NCI-H510A treated with DMSO at 0.1 percent for 48 hours (cell line): ENCODE results near the gene PPP1R26.
"Not testable (repeated sequence)": the region's sequence is repeated elsewhere in the genome, so short reads cannot be mapped to it uniquely, and the experiment has no call there.

Experiments used
- DNase-seq: peaks from one replicate; lab custom pipeline; 2025; lab: John Stamatoyannopoulos, UW

The PPP1R26 gene

GRCh38 chr9:135521608-135522095 is 42.1 kb downstream of the PPP1R26 start:
- no peak for DNase-seq

DNA sequence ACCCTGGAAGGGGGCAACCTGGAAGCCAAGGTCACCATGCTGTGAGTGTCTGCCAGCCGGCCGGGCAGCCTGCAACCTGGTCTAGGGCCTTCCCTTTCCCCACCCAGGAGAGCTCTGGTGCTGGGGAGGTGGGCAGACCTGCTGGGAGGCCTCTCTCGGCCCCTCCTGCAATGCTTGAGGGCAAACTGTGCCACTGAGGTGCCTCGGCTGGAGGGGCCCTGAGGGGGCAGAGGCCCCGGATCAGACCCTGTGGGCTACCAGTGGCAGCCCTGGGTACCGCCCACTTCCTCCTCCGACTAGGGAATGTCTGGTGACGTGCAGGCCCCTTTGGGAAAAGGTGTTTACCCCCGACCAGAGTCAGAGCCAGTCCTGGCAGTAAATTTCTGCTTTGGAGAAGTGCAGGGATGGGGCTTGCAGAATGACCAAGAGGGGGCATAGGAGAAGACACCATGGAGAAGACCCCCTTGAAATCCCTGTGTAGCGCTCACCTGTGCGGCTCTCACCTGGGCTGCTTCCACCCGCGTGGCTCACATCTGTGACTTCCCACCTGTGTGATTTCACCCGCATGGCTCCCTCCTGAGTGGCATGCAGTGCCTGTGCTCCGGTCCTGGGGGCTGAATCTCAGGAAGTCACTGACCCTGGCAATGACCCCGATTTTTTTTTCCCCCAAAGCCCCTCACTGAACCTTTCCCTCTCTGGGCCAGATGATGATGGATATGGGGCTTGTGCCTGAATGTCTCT is 42.7 kb downstream of the PPP1R26 start:
- DNase-seq = no peak

GRCh38 chr9:135522931-135523330 is 43.3 kb downstream of the PPP1R26 start:
- DNase-seq = no peak

DNA sequence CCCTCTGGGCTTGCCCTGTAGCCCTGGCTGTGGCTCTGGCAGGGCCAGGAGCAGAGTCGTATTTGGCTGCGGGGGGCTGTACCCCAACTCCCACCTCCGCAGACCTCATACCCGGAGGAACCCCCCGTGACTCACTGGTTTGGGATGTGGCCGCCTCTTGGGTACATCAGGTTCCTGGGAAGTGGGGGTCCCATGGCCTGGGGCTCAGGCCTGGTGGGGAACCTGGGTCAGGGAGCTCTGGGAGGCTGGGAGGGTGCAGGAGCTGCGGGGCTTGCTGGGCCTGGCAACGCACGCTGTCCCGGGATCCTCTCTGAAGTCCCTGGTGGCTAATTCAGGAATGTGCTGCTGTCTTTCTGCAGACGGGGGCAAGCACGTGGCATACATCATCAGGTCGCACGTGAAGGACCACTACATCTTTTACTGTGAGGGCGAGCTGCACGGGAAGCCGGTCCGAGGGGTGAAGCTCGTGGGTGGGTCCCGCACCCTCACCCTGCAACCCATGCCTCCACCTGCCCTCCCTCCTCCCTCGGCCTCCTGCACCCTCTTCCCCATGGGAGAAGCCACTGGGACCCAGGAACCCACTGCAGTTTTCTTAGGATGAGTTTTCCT is 44.0 kb downstream of the PPP1R26 start:
- no peak for DNase-seq

GRCh38 chr9:135524130-135524861 is 44.7 kb downstream of the PPP1R26 start:
- DNase-seq = no peak

GRCh38 chr9:135525241-135526088 is 45.9 kb downstream of the PPP1R26 start:
- no peak for DNase-seq

DNA sequence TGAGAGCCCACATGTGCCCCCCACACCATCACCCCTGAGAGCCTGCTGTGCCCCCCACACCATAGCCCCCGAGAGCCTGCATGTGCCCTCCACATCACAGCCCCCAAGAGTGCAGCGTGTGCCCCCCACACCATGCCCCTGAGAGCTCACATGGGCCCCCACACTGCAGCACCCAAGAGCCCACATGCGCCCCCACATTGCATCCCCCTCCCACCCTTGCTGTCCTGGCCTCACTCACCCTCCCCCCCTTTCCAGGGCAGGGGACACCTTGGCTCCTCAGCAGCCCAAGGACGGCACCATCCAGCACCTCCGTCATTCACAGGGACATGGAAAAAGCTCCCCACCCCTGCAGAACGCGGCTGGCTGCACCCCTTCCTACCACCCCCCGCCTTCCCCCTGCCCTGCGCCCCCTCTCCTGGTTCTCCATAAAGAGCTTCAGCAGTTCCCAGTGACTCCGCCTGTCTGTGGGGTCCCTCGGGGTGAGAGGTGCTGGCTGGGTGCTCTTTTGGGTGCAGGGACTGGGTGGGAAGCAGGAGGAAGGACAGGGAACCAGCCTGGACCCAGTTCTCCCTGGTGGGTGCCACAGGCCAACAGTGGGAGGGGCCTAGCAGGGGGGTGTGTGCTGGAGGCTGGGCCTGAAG is 46.6 kb downstream of the PPP1R26 start:
- DNase-seq = no peak

GRCh38 chr9:135526730-135527571 is 47.4 kb downstream of the PPP1R26 start:
- DNase-seq = no peak

- not testable (repeated sequence) for DNase-seq
These were observed 49.4 kb downstream of the PPP1R26 start for GRCh38 chr9:135528842-135529435.

DNA sequence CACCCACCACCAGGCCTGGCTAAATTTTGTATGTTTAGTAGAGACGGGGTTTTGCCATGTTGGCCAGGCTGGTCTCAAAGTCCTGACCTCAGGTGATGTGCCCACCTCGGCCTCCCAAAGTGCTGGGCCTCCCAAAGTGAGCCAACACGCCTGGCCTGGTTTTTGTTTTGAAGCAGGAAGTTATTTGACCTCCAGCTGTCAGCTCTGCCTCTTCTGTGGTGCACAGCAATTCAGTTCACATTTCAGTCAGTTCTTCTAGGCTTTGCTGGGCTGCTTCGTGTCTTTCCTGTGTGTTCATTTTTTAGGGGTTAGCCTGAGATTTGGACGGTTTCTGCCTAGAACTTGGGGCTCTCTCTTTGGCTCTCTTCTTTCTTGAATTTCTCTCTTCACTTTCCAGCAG is 50.6 kb downstream of the PPP1R26 start:
- no peak for DNase-seq

DNA sequence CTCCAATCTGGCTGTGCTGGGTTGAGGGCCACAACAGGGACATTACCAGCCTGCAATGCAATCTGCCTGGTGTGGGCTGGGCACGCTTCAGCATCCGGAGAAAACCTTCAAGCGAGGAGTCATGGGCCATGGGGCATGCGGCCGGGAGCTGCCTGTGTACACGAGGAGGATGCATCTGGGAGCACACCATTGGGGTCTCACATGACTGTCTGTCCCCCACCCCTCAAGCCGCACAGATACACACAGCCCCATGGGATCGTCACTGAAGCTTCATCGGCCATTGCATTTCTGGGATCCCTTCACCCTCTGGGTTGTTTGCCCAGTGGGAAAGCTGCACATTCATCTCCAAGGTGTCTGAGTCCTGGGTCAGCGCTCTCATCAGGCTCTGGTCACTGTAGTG is 51.5 kb downstream of the PPP1R26 start:
- no peak for DNase-seq

GRCh38 chr9:135533113-135533512 is 53.5 kb downstream of the PPP1R26 start:
- DNase-seq = no peak

DNA sequence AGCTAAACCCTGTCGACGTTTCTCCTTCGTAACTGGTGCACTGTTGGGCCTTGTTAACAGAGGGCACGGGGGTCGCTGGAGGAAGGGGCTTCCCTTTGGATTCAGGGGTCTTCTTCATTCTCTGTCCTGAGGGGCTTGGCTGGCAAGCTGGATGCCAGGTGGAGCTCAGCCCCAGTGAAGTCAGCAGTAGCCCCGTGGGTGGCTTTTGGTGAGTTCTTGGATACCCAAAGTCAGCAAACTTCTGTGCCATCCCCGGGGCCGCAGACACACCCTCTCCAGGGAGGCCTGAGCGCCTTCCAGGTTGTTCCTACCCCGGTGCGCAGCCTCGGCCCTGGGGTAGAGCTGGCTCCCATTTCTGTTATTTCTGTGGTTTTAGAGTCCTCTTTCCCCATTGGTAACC is 54.1 kb downstream of the PPP1R26 start:
- DNase-seq = no peak

- not testable (repeated sequence) for DNase-seq
These were observed 54.7 kb downstream of the PPP1R26 start for GRCh38 chr9:135534192-135534711.

DNA sequence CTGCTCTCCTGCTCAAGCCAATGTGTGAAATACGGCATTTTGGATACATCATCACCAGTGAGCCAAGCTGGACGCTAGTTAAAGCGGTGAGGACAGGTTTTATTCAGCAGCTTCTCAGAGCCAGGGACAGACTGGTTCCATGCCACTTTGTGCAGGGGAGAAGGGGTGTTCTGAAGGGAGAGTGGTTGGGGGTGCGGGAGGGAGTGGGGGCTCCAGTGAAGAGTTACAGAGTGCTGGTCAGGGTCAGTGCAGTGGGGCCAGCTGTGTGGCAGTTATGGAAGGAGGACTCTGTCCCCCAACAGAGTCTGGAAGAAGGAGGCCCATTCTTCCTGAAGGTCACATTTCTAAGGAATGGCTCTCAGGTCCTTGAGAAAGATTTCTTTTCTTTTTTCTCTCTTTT is 55.2 kb downstream of the PPP1R26 start:
- not testable (repeated sequence) for DNase-seq

- DNase-seq = not testable (repeated sequence)
These were observed 56.0 kb downstream of the PPP1R26 start for GRCh38 chr9:135535631-135536030.

DNA sequence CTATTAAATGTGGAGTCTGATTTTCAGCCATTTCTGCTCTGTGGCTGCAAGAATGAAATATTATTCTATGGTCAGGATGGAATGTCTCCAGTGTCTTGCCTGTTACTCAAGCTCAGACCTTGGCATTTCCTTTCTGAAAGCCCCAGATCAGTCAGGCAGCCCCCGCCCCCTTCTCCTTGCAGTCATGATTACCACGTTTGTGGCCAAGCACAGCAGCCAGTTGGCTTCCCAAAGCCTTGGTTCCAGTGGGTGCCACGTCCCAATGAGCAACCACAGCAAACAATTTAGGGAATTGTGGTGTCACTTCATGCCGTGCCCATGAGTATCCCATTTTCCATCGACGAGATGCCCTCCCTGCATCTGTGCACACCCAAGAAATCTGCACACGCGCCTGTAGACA is 56.6 kb downstream of the PPP1R26 start:
- DNase-seq = no peak
